DOHH2 (cell line): Measurements from ENCODE around the gene DNPH1.

Experiments
- H3F3A ChIP-seq: fragments of 200-600 bp; sonication (generic), shearing (Covaris generic); 2 replicates; pipeline ENCODE4 v1.6.0; 2016; ENCODE audit warnings: antibody characterized with exemption, mild to moderate bottlenecking; ENCODE audit not compliant: control insufficient read depth, insufficient read depth
- H3K27ac ChIP-seq: fragments of 200-600 bp; sonication (generic); 2 replicates; pipeline ENCODE4 v1.5.1; 2014; ENCODE audit warnings: low read depth, mild to moderate bottlenecking, low read length, moderate library complexity
- H3K27me3 ChIP-seq: fragments of 200-600 bp; sonication (generic); 2 replicates; pipeline ENCODE4 v1.6.1; 2014; ENCODE audit warnings: mild to moderate bottlenecking, low read length, mixed read lengths; ENCODE audit not compliant: control insufficient read depth
- H3K36me3 ChIP-seq: fragments of 200-600 bp; sonication (generic); 2 replicates; pipeline ENCODE4 v1.6.1; 2014; ENCODE audit warnings: mild to moderate bottlenecking, low read length, moderate library complexity, mixed read lengths; ENCODE audit not compliant: control insufficient read depth
- H3K4me1 ChIP-seq: fragments of 200-600 bp; sonication (generic); 2 replicates; pipeline ENCODE4 v1.6.1; 2014; ENCODE audit warnings: mild to moderate bottlenecking, low read length, mixed read lengths; ENCODE audit not compliant: control insufficient read depth
- H3K4me2 ChIP-seq: fragments of 200-600 bp; sonication (generic); 2 replicates; pipeline ENCODE4 v1.6.0; 2014; ENCODE audit warnings: mild to moderate bottlenecking, low read length, moderate library complexity
- H3K4me3 ChIP-seq: fragments of 200-600 bp; sonication (generic); 2 replicates; pipeline ENCODE4 v1.5.1; 2014; ENCODE audit warnings: mild to moderate bottlenecking, low read length, mixed read lengths
- H3K79me2 ChIP-seq: fragments of 200-600 bp; sonication (generic); 2 replicates; pipeline ENCODE4 v1.6.1; 2014; ENCODE audit warnings: mild to moderate bottlenecking, low read length, mixed read lengths; ENCODE audit not compliant: control insufficient read depth
- H3K9me2 ChIP-seq: fragments of 200-600 bp; sonication (generic); replicated peaks from 2 replicates; pipeline ENCODE4 v1.6.1; 2014; ENCODE audit warnings: mild to moderate bottlenecking, low read length, mixed read lengths; ENCODE audit not compliant: control insufficient read depth
- H3K9me3 ChIP-seq: fragments of 200-600 bp; sonication (generic); 2 replicates; pipeline ENCODE4 v1.6.1; 2014; ENCODE audit warnings: antibody characterized with exemption, low read length, mixed read lengths; ENCODE audit not compliant: control insufficient read depth, insufficient read depth
- H4K20me1 ChIP-seq: fragments of 200-600 bp; sonication (generic); 2 replicates; pipeline ENCODE4 v1.6.0; 2014; ENCODE audit warnings: low read depth, mild to moderate bottlenecking, antibody characterized with exemption, low read length, moderate library complexity; ENCODE audit not compliant: control insufficient read depth, insufficient read depth
- EZH2phosphoT487 ChIP-seq: fragments of 200-600 bp; sonication (generic); IDR thresholded peaks from 2 replicates; pipeline ENCODE4 v1.6.1; 2017; ENCODE audit warnings: borderline replicate concordance, mild to moderate bottlenecking, antibody characterized with exemption, low read length, moderate library complexity, mixed read lengths
- TF ChIP-seq, protein P1 (sequence below): fragments of 200-600 bp; sonication (generic); IDR thresholded peaks from one replicate; pipeline ENCODE4 v1.5.1; 2014; ENCODE audit warnings: antibody characterized with exemption, mild to moderate bottlenecking, low read depth, low read length; ENCODE audit not compliant: poor library complexity, severe bottlenecking

Gene DNPH1, protein sequence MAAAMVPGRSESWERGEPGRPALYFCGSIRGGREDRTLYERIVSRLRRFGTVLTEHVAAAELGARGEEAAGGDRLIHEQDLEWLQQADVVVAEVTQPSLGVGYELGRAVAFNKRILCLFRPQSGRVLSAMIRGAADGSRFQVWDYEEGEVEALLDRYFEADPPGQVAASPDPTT

DNA sequence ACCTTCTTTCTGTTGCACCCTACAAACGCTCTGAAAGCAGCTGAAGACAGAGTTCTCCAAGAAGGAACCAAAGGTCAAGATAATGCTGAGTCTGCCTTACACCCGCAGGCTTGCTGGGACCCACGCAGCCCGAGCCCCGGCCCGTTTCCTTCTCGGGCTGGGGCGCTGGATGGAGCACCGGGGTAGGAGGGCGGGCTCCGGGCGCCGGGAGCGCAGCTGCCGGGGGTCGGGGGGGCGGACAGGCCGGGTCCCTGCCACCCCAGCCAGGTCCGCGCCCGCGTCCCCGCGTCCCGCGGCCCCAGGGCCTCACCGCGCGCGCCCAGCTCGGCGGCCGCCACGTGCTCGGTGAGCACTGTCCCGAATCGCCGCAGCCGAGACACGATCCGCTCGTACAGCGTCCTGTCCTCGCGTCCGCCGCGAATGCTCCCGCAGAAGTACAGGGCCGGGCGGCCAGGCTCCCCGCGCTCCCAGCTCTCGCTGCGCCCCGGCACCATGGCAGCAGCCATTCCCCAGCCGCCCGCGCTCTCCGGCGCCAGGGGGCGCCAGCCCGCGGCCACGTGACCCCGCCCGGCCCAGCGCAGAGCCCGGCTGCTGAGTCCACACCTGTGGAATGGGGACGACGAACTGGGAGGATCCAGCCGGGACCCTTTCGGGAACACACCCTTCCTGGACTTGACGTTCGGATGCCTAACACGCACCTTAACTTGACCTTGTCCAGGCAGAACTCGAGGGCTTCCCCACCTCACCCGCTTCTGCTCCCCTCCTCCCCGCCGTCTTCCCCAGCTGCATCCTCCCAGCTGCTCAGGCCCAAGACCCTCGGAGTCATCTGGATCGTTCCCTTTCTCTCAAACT, at the start of gene DNPH1:
DNPH1 (minus strand) TSS at position 531 of the 852 bp plus-strand sequence; CDS start at position 506, 25 bp downstream.
- Histone ChIP-seq H3K9me2 (no peaks in the 10 kb centered on the region), H3K4me2 (peak within 1 kb of the TSS; percentile 87), H3K9me3 (no peaks in the 10 kb centered on the region), H3K36me3 (peaks cover 27% of the 10 kb centered on the region), H4K20me1 (no peaks in the 10 kb centered on the region), H3F3A (peaks cover 10% of the 10 kb centered on the region; the same call in 1 of the 2 replicates), H3K27me3 (no peaks in the 10 kb centered on the region), H3K4me1 (peaks cover 51% of the 10 kb centered on the region), H3K27ac (peak within 1 kb of the TSS; percentile 28), H3K4me3 (peak within 1 kb of the TSS; percentile 78), H3K79me2 (peaks cover 38% of the 10 kb centered on the region)
- TF ChIP-seq, protein P1, sequence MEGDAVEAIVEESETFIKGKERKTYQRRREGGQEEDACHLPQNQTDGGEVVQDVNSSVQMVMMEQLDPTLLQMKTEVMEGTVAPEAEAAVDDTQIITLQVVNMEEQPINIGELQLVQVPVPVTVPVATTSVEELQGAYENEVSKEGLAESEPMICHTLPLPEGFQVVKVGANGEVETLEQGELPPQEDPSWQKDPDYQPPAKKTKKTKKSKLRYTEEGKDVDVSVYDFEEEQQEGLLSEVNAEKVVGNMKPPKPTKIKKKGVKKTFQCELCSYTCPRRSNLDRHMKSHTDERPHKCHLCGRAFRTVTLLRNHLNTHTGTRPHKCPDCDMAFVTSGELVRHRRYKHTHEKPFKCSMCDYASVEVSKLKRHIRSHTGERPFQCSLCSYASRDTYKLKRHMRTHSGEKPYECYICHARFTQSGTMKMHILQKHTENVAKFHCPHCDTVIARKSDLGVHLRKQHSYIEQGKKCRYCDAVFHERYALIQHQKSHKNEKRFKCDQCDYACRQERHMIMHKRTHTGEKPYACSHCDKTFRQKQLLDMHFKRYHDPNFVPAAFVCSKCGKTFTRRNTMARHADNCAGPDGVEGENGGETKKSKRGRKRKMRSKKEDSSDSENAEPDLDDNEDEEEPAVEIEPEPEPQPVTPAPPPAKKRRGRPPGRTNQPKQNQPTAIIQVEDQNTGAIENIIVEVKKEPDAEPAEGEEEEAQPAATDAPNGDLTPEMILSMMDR: peak; percentile 84
- TF ChIP-seq EZH2phosphoT487: no peak

- H3K4me1 ChIP-seq: peaks cover 49% of the 10 kb centered on the region
- H4K20me1 ChIP-seq: no peaks in the 10 kb centered on the region
- no peaks in the 10 kb centered on the region for H3K9me2 ChIP-seq
- H3K9me3 ChIP-seq: no peaks in the 10 kb centered on the region
- TF ChIP-seq, protein P1: no peak
- no peak for TF ChIP-seq EZH2phosphoT487
- H3K79me2 ChIP-seq: no peaks in the 10 kb centered on the region
- no peak overlapping the region for H3K4me2 ChIP-seq
- no peaks in the 10 kb centered on the region for H3K36me3 ChIP-seq
- no peaks in the 10 kb centered on the region for H3F3A ChIP-seq
- H3K27ac ChIP-seq: no peak overlapping the region
- no peak overlapping the region for H3K4me3 ChIP-seq
- H3K27me3 ChIP-seq: no peaks in the 10 kb centered on the region
Measured at GRCh38 chr6:43278524-43279078, 49.3 kb upstream of the DNPH1 start.

DNA sequence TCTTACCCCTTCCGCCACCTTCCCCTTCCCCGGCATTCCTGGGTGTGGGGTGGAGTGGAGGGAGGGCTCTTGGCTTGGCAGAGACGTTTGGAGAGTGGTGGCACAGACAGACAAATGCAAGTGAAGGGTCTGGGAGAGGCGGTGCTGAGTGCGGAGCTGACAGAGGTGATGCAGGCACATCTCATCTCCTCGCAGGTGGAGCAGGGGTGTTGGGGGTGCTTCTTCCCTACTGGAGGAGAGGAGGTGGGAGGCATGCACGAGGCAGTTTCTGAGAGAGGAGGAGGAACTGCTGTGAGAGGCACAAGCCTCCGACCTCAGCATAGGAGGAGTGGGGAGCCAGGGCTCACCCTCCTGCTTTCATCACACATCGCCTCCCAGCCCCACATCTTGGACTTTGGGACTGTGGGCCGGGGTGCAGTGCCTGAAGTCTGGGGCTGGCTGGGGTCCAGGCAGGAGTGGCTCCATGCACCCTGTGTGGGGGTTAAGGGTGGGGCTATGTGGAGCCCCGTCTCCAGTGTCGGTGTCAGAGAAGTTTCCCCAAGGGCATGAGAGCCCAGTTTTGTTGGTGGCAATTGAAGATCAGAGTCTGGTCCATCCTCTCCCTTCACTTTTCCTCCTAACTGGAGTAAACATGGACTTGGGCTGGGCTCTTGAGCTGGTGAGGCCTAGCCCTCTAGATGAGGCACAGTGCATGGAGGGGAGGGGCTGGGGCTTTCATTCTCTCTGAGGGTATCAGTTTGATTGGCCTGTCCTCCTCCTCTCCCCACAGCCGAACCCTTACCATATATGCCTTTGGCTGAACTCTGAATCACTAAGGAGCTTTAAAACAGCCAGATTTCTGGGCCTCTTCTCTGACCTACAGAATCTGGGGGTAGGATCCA, 48.6 kb upstream of the DNPH1 start:
- H3K4me2 ChIP-seq: no peak overlapping the region
- H3K79me2 ChIP-seq: no peaks in the 10 kb centered on the region
- H3K4me1 ChIP-seq: peaks cover 48% of the 10 kb centered on the region
- peaks cover 2% of the 10 kb centered on the region; the same call in 1 of the 2 replicates for H3F3A ChIP-seq
- TF ChIP-seq, protein P1: no peak
- TF ChIP-seq EZH2phosphoT487: no peak
- H4K20me1 ChIP-seq: no peaks in the 10 kb centered on the region
- H3K27ac ChIP-seq: no peak overlapping the region
- H3K27me3 ChIP-seq: no peaks in the 10 kb centered on the region
- H3K9me3 ChIP-seq: no peaks in the 10 kb centered on the region
- no peak overlapping the region for H3K4me3 ChIP-seq
- H3K9me2 ChIP-seq: no peaks in the 10 kb centered on the region
- H3K36me3 ChIP-seq: no peaks in the 10 kb centered on the region
